DMS 273 (cell line): ENCODE measurements around the gene BRAT1.

ENCODE experiments used
- DNase-seq: peaks from one replicate; lab custom pipeline; 2025; ENCODE audit not compliant: unreplicated experiment; lab: John Stamatoyannopoulos, UW

BRAT1 gene

DNA sequence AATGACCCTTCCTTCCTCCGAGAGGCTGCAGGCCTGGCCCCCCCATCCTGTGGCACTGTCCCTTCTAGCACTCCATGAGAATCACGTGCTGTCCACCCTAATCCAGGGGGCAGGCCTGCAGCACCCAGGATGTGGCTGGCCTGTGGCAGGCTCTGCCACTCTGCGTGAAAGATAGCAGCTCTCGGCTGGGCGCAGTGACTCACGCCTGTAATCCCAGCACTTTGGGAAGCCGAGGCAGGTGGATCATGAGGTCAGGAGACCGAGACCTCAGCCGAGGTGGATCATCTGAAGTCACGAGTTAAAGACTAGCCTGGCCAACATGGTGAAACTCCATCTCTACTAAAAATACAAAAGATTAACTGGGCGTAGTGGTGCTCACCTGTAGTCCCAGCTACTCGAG, 54.6 kb downstream of the BRAT1 start:
- DNase-seq = no peak

DNA sequence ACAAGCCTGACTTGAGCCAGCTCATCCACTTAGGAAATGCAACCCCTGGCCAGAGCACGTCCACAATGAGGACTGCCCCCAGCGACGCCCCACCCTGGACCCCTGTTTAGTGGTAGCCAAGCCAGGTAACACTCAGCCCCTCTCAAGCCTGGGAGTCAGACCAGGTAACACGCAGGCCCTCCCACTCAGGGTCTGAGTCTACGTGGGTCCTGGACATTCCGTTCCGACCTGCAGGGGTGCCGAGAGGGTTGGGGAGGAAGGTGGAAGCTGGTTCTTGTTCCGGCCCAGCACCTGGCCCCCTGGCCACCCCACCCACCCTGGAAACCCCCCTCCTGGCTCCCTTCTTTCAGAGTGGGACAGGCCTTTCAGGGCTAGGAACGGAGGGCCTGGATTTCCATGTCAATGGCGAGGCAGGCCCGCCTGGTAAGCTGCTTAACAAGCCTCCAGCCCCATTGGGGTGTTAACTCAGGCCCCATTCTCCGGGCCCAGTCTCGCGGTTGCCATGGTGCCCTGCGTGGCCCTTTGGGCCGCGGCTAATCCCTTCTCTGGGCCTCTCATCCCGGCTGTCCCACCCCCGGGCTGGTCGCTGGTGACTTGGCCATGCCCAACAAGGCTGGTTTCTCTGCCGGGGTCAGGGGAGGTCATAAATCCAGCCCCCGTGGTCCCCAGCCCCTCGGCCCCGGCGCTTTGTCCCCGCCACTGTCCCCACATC, 55.4 kb downstream of the BRAT1 start:
- no peak for DNase-seq

GRCh38 chr7:2499181-2499580, 56.1 kb downstream of the BRAT1 start:
- no peak for DNase-seq

GRCh38 chr7:2498708-2499107, 56.6 kb downstream of the BRAT1 start:
- DNase-seq = peak; percentile 71

- DNase-seq = peak; percentile 94
These were observed 57.6 kb downstream of the BRAT1 start for GRCh38 chr7:2497500-2498336.

DNA sequence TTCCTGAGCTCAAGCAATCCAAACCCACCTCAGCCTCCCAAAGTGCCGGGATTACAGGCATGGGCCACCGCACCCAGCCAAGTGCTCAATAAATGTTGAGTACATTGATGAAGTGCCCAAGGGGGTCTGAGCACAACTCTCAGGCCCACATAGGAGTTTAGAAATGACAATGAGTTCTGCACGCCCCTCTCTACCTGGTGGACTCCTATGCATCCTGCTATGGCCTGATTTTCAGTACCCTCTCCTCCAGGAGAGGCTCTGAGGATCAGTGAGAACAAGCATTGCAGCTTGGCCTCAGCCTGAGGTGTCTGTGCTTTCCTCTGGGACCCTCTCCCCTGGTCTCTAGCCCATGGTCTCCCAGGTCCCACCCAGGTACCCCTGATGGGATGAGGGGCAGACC, 58.3 kb downstream of the BRAT1 start:
- no peak for DNase-seq

GRCh38 chr7:2496375-2496774, 58.9 kb downstream of the BRAT1 start:
- no peak for DNase-seq

DNA sequence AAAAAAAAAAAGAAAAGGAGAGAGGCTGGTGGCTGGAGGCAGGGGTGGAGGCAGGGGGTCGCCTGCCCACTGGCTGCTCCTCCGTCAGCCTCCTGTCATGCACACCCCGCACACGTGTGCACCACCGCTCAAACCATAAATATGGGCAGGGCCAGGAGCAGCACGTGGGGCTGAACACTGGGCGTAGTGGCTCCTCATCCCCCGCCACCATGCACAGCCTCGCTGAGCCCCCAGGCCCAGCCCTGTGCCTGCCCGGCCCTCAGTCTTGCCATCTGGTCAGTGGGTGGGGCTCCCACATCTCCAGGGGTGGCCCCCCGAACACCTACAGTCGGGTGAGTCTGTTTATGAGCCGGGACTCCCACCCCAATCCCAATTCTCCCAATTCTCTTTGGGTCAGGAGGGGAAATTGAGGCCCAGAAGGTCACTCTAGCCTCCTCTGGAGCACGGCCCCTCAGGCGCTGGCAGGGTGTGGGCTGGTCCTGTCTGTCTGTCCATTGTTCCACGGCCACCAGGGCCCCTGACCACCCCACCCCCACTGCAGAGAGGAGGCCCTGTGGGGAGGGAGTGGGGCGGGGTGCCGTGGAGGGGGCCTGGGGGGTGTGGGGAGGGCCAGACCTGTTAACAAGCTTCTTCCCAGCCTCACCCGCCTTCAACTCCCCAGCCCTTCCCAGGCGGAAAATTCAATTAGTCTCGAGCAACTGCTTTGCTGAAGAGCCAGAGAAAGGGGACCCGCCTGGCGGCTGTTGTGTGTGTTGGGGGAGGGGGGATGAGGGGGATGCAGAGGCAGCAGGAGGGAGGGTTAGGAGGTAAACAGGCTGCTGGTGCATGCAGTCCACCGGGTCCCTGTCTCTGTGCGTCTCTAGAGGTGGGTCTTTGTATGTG, 59.7 kb downstream of the BRAT1 start:
- DNase-seq = peak; percentile 74

DNA sequence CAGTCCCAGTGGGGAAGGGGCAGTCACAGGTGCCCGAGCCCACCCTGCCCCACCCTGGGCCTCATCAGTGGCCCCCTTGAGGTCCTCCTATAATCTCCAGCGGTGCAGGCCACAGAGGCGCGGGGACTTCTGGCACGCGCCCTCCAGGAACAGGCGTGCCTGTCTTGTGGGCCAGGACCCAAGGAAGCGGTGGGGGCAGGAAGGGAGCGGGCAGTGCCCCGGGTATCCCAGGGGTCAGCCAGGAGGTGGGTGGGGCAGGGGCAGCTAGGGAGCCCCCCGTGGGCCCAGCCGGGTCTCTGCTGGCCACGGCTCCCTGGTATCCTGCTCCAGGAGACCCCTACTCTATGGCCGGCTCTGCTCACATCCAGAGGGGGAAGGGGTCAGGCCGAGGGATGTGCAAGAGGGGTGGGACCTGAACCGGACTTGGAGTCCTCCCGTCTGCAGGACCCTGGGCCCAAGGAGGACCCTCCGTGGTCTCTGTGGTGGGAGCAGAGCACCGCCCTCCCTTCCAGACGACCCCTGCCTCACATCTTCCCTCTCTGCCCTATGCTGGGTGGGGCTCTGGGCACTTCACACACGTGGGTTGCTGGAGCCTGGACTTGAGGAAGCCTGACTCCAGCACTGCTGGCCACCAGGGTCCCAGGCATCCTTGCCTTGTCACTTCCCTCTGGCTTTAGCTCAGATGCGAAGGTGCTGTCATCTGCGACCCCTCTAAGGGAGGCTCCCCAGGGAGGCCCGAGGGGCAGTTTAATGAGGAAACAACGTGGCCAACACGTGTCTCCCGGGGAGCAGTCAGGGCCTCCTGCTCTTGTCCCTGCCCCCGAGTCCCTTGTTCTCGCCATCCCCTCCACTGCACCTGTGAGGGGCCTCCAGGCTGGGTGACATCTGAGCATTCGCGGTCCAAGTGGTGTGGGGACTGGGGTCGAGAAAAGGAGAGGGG, 60.9 kb downstream of the BRAT1 start:
- DNase-seq = no peak

- no peak for DNase-seq
These were observed 61.8 kb downstream of the BRAT1 start for GRCh38 chr7:2493205-2494164.

- DNase-seq = no peak
These were observed 63.3 kb downstream of the BRAT1 start for GRCh38 chr7:2492038-2492437.

DNA sequence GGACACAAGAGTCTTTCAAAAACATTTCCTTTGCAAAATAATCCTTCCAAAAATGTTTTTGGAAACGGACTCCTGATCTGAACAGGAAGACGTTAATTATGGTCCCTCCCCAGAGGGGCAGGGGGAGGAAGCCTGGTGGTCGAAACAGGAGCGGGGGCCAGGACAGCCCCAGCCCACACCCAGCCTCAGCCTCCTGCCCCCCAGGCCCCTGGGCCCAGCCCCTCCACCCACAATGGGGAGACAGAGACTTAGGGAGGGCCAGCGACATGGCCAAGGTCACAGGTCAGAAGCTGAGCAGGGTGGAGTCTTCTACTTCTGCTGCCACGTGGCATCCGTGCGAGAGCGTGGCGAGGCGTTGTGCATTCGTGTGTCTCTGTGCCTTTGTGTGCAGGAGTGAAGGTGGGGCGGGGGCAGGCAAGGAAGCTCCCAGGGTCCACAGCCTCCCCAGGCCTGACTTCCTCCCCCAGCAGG, 65.1 kb downstream of the BRAT1 start:
- no peak for DNase-seq

DNA sequence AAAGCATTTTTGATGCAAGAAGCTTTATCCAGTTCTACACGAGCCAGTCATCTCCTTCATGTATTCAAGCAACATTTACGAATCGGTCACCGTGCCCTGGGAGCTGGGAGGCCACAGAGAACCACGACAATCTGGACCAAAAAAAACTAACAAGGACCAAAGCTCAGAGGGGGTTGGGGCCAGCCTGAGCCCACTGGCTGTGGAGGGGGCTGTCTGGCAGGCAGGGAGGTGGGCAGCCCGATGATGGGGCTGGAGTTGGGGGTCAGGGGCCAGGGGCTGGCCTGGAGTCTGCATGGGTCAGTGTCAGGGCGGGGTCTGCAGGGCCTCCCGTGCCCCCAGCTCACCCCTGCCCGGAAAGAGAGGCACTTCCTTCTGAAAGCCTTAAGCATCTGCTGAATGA, 66.6 kb downstream of the BRAT1 start:
- no peak for DNase-seq

- no peak for DNase-seq
These were observed 67.1 kb downstream of the BRAT1 start for GRCh38 chr7:2488272-2488645.
